ENCODE data around the gene RAB8B. TPM values are rescaled to one million over a fixed set of nuclear protein-coding genes. Genes with fewer than 3 reads are reported as not detected.
A peak's percentile ranks its signal among the peaks of the same experiment; 100 is the strongest.

RAB8B gene
- polyA plus RNA-seq, 3 donors: 22.0 to 77.3 (median 58.9) TPM

DNA sequence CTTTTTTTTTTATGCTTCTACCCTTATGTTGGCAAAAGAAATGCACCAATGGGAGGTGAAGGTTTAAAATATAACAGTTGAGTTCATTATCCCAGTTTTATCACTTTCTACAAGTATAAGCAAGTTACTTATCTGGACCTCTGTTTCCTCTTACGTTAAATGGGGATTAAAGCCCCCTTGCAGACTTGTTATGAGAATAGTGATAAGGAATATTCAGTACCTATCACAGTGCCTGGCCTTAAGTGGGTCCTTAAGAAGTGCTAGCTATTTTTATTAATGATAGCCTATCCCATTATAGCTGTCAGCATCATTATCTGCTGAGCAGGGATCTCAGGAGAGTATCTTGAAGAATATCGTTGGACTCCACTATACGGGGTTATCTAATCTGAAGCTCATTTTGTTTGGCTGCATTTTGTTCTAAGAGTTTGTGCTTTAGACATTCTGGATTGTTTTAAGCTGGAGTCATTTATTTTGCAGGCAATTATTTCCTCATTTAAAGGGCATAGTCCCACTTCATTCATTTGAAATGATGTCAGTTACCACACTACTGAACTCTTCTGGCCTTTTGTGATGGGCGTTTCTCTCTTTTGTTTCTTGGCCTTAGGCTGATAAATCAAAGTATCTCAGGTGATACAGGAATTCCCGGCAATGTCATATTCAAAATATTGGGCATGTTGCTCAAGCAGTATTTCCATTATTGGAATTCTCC is 28.8 kb downstream of the RAB8B start:
- 80% methylated on average over 1 of the region's 5 CpGs for WGBS (ENCODE audit: insufficient coverage)
- no peak for DNase-seq
- intact Hi-C loops (cut with micrococcal nuclease): no loop called here
- no peaks in the 10 kb centered on the region for H3K9me3 ChIP-seq (replicated peaks in 1 of 2; ENCODE audit: control insufficient read depth in 1 of 2, insufficient read depth in 1 of 2, low read length in 2 of 2)
- no peaks in the 10 kb centered on the region for H3K9me3 Mint-ChIP-seq
- peak overlapping the region in 3 of 7 donors; percentile 15 to 68 (median 48) for H3K27ac Mint-ChIP-seq
- peak overlapping the region in 1 of 2 donors; percentile 38 for H3K27ac ChIP-seq (ENCODE audit: low read depth in 1 of 2, low read length in 2 of 2)
- H3K4me3 Mint-ChIP-seq: no peak overlapping the region
- H3K36me3 Mint-ChIP-seq: peaks cover 26 to 33% of the 10 kb centered on the region in 2 donors
- no peak overlapping the region for H2AFZ ChIP-seq (ENCODE audit: insufficient read depth, low read depth, low read length, poor library complexity, severe bottlenecking)
- H3K4me1 ChIP-seq (ENCODE audit: control insufficient read depth in 1 of 2, insufficient read depth in 2 of 2, low read length in 2 of 2): peaks cover 39 to 57% of the 10 kb centered on the region in 2 donors
- peak overlapping the region in 1 of 3 experiments; percentile 16 for H3K4me3 ChIP-seq (replicated peaks in 1 of 3; ENCODE audit: low read depth in 2 of 3, low read length in 3 of 3)
- peak overlapping the region; percentile 12 for H3K4me2 ChIP-seq (replicated peaks; ENCODE audit: extremely low read depth, low read length, poor library complexity, severe bottlenecking)
- TF ChIP-seq, protein P1, sequence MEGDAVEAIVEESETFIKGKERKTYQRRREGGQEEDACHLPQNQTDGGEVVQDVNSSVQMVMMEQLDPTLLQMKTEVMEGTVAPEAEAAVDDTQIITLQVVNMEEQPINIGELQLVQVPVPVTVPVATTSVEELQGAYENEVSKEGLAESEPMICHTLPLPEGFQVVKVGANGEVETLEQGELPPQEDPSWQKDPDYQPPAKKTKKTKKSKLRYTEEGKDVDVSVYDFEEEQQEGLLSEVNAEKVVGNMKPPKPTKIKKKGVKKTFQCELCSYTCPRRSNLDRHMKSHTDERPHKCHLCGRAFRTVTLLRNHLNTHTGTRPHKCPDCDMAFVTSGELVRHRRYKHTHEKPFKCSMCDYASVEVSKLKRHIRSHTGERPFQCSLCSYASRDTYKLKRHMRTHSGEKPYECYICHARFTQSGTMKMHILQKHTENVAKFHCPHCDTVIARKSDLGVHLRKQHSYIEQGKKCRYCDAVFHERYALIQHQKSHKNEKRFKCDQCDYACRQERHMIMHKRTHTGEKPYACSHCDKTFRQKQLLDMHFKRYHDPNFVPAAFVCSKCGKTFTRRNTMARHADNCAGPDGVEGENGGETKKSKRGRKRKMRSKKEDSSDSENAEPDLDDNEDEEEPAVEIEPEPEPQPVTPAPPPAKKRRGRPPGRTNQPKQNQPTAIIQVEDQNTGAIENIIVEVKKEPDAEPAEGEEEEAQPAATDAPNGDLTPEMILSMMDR (IDR thresholded peaks at IDR 0.05): no peak
- H4K20me1 ChIP-seq (ENCODE audit: insufficient read depth, low read length): peaks cover 80% of the 10 kb centered on the region
- peaks cover 98% of the 10 kb centered on the region for H3K79me2 ChIP-seq (ENCODE audit: insufficient read depth, low read length)
- H3K4me1 Mint-ChIP-seq: peaks cover 57% of the 10 kb centered on the region
- no peak overlapping the region for H3K9ac ChIP-seq (ENCODE audit: insufficient read depth, low read length, poor library complexity, severe bottlenecking)
- no peaks in the 10 kb centered on the region for H3K27me3 ChIP-seq (ENCODE audit: control insufficient read depth in 2 of 2, insufficient read depth in 2 of 2, low read length in 2 of 2)
- no peaks in the 10 kb centered on the region for H3K27me3 Mint-ChIP-seq (ENCODE audit: low read depth in 3 of 3)
- peaks cover 2 to 27% of the 10 kb centered on the region in 2 donors for H3K36me3 ChIP-seq (replicated peaks in 1 of 2; ENCODE audit: control insufficient read depth in 1 of 2, insufficient read depth in 2 of 2, low read length in 2 of 2)

GRCh38 chr15:63219196-63219710 is 29.8 kb downstream of the RAB8B start:
- Histone ChIP-seq H3K27ac (ENCODE audit: low read depth in 1 of 2, low read length in 2 of 2) (no peak overlapping the region), H3K36me3 (replicated peaks in 1 of 2; ENCODE audit: control insufficient read depth in 1 of 2, insufficient read depth in 2 of 2, low read length in 2 of 2) (peaks cover 7 to 37% of the 10 kb centered on the region in 2 donors), H3K27me3 (ENCODE audit: control insufficient read depth in 2 of 2, insufficient read depth in 2 of 2, low read length in 2 of 2) (no peaks in the 10 kb centered on the region), H3K9me3 (replicated peaks in 1 of 2; ENCODE audit: control insufficient read depth in 1 of 2, insufficient read depth in 1 of 2, low read length in 2 of 2) (no peaks in the 10 kb centered on the region), H3K4me1 (ENCODE audit: control insufficient read depth in 1 of 2, insufficient read depth in 2 of 2, low read length in 2 of 2) (peaks cover 34 to 48% of the 10 kb centered on the region in 2 donors), H3K9ac (ENCODE audit: insufficient read depth, low read length, poor library complexity, severe bottlenecking) (no peak overlapping the region), H2AFZ (ENCODE audit: insufficient read depth, low read depth, low read length, poor library complexity, severe bottlenecking) (no peak overlapping the region), H3K4me3 (replicated peaks in 1 of 3; ENCODE audit: low read depth in 2 of 3, low read length in 3 of 3) (no peak overlapping the region), H4K20me1 (ENCODE audit: insufficient read depth, low read length) (peaks cover 80% of the 10 kb centered on the region), H3K4me2 (replicated peaks; ENCODE audit: extremely low read depth, low read length, poor library complexity, severe bottlenecking) (no peak overlapping the region), H3K79me2 (ENCODE audit: insufficient read depth, low read length) (peaks cover 98% of the 10 kb centered on the region)
- 100% methylated on average over 1 of the region's 3 CpGs for WGBS (ENCODE audit: insufficient coverage)
- intact Hi-C loops (cut with micrococcal nuclease): no loop called here
- DNase-seq: no peak
- TF ChIP-seq, protein P1 (IDR thresholded peaks at IDR 0.05): no peak
- Mint-ChIP-seq H3K36me3 (peaks cover 30 to 41% of the 10 kb centered on the region in 2 donors), H3K4me1 (peaks cover 51% of the 10 kb centered on the region), H3K4me3 (no peak overlapping the region), H3K27ac (peak overlapping the region in 1 of 7 donors; percentile 10), H3K9me3 (no peaks in the 10 kb centered on the region), H3K27me3 (ENCODE audit: low read depth in 3 of 3) (no peaks in the 10 kb centered on the region)
